Memory B cell (primary cell): ENCODE results near the gene SARNP.
A peak's percentile ranks its signal among the peaks of the same experiment; 100 is the strongest.
"Not testable (repeated sequence)": the region's sequence is repeated elsewhere in the genome, so short reads cannot be mapped to it uniquely, and the experiment has no call there.

Experiments used
- ATAC-seq: fragments of 150-1000 bp; cut with Tn5 transposase; 2 replicates; pipeline ENCODE4 v1.10.0; 2021; ENCODE audit warnings: low read depth, mild to moderate bottlenecking, moderate library complexity
- DNase-seq, 2 donors: peaks; one replicate each; pipeline ENCODE4 v3.0.0; 2022; ENCODE audit warnings: low spot score in 2 of 2
- H3K27ac Mint-ChIP-seq: one replicate; pipeline ENCODE4 v1.8.0; 2022; ENCODE audit warnings: mild to moderate bottlenecking, moderate library complexity, mixed read lengths
- H3K27me3 Mint-ChIP-seq: one replicate; pipeline ENCODE4 v1.8.0; 2022; ENCODE audit warnings: mixed read lengths
- H3K36me3 Mint-ChIP-seq: one replicate; pipeline ENCODE4 v1.8.0; 2022; ENCODE audit warnings: mild to moderate bottlenecking, mixed read lengths
- H3K4me1 Mint-ChIP-seq: one replicate; pipeline ENCODE4 v1.8.0; 2022; ENCODE audit warnings: mixed read lengths
- H3K4me3 Mint-ChIP-seq: one replicate; pipeline ENCODE4 v1.8.0; 2022; ENCODE audit warnings: mild to moderate bottlenecking, moderate library complexity, mixed read lengths
- H3K9me3 Mint-ChIP-seq: one replicate; pipeline ENCODE4 v1.8.0; 2022; ENCODE audit warnings: mixed read lengths

Gene SARNP

GRCh38 chr12:55845785-55846496 is 28.4 kb upstream of the SARNP start:
- ATAC-seq: no peak
- H3K4me3 Mint-ChIP-seq: no peak overlapping the region
- peaks cover 13% of the 10 kb centered on the region for H3K27me3 Mint-ChIP-seq
- DNase-seq: no peak
- peaks cover 4% of the 10 kb centered on the region for H3K4me1 Mint-ChIP-seq
- no peaks in the 10 kb centered on the region for H3K36me3 Mint-ChIP-seq
- H3K9me3 Mint-ChIP-seq: no peaks in the 10 kb centered on the region
- H3K27ac Mint-ChIP-seq: no peak overlapping the region

GRCh38 chr12:55845361-55845760 is 27.8 kb upstream of the SARNP start:
- peaks cover 11% of the 10 kb centered on the region for H3K27me3 Mint-ChIP-seq
- no peak overlapping the region for H3K4me3 Mint-ChIP-seq
- DNase-seq (no peak), ATAC-seq (no peak)
- H3K27ac Mint-ChIP-seq: no peak overlapping the region
- no peaks in the 10 kb centered on the region for H3K9me3 Mint-ChIP-seq
- H3K36me3 Mint-ChIP-seq: no peaks in the 10 kb centered on the region
- H3K4me1 Mint-ChIP-seq: peaks cover 4% of the 10 kb centered on the region

- no peaks in the 10 kb centered on the region for H3K9me3 Mint-ChIP-seq
- H3K36me3 Mint-ChIP-seq: no peaks in the 10 kb centered on the region
- no peak overlapping the region for H3K27ac Mint-ChIP-seq
- ATAC-seq (no peak), DNase-seq (no peak)
- peaks cover 4% of the 10 kb centered on the region for H3K4me1 Mint-ChIP-seq
- H3K27me3 Mint-ChIP-seq: peaks cover 9% of the 10 kb centered on the region
- H3K4me3 Mint-ChIP-seq: no peak overlapping the region
Measured at GRCh38 chr12:55844961-55845360, 27.4 kb upstream of the SARNP start.

- Mint-ChIP-seq H3K27me3 (peaks cover 9% of the 10 kb centered on the region), H3K36me3 (no peaks in the 10 kb centered on the region), H3K4me3 (no peak overlapping the region), H3K27ac (no peak overlapping the region), H3K4me1 (peaks cover 4% of the 10 kb centered on the region), H3K9me3 (no peaks in the 10 kb centered on the region)
- DNase-seq (no peak), ATAC-seq (no peak)
Measured at GRCh38 chr12:55843431-55843830, 25.9 kb upstream of the SARNP start.

GRCh38 chr12:55842681-55843429 is 25.3 kb upstream of the SARNP start, which contains the start of gene MMP19:
Gene MMP19, minus strand, starts transcription at chr12:55842936. Its CDS starts 106 bp downstream, at chr12:55842830.
- Mint-ChIP-seq H3K4me1 (peaks cover 4% of the 10 kb centered on the region), H3K9me3 (no peaks in the 10 kb centered on the region), H3K4me3 (no peak within 1 kb of the TSS), H3K27me3 (peaks cover 12% of the 10 kb centered on the region), H3K27ac (no peak within 1 kb of the TSS), H3K36me3 (no peaks in the 10 kb centered on the region)
- DNase-seq (no peak), ATAC-seq (no peak)

- no peak for ATAC-seq
Measured at GRCh38 chr12:55840581-55841351, 23.2 kb upstream of the SARNP start.

GRCh38 chr12:55839345-55840140 is 22.0 kb upstream of the SARNP start:
- Mint-ChIP-seq H3K27me3 (peaks cover 12% of the 10 kb centered on the region), H3K27ac (no peak overlapping the region), H3K36me3 (no peaks in the 10 kb centered on the region), H3K9me3 (no peaks in the 10 kb centered on the region), H3K4me3 (no peak overlapping the region), H3K4me1 (peaks cover 4% of the 10 kb centered on the region)
- DNase-seq (no peak), ATAC-seq (no peak)

More at GRCh38 chr12:55840581-55841351, 23.2 kb upstream of the SARNP start:
- Mint-ChIP-seq H3K4me1 (peaks cover 4% of the 10 kb centered on the region), H3K4me3 (no peak overlapping the region), H3K27me3 (peaks cover 12% of the 10 kb centered on the region), H3K27ac (no peak overlapping the region), H3K36me3 (no peaks in the 10 kb centered on the region), H3K9me3 (no peaks in the 10 kb centered on the region)
- no peak for DNase-seq

- no peaks in the 10 kb centered on the region for H3K9me3 Mint-ChIP-seq
- no peak for DNase-seq
- peaks cover 12% of the 10 kb centered on the region for H3K27me3 Mint-ChIP-seq
- H3K36me3 Mint-ChIP-seq: peaks cover 2% of the 10 kb centered on the region
- H3K4me3 Mint-ChIP-seq: no peak overlapping the region
- H3K4me1 Mint-ChIP-seq: peaks cover 4% of the 10 kb centered on the region
- no peak overlapping the region for H3K27ac Mint-ChIP-seq
- ATAC-seq: no peak
Measured at GRCh38 chr12:55838361-55838760, 20.8 kb upstream of the SARNP start.

GRCh38 chr12:55834400-55834799 is 16.9 kb upstream of the SARNP start:
- not testable (repeated sequence) for H3K36me3 Mint-ChIP-seq, H3K9me3 Mint-ChIP-seq, DNase-seq, ATAC-seq, H3K27ac Mint-ChIP-seq, H3K4me3 Mint-ChIP-seq, H3K27me3 Mint-ChIP-seq
- H3K4me1 Mint-ChIP-seq: peaks cover 10% of the 10 kb centered on the region

- Mint-ChIP-seq H3K27me3 (no peaks in the 10 kb centered on the region), H3K4me1 (peaks cover 13% of the 10 kb centered on the region), H3K4me3 (no peak overlapping the region), H3K9me3 (no peaks in the 10 kb centered on the region), H3K36me3 (peaks cover 2% of the 10 kb centered on the region), H3K27ac (no peak overlapping the region)
- ATAC-seq (no peak), DNase-seq (no peak)
Measured at GRCh38 chr12:55833056-55833455, 15.5 kb upstream of the SARNP start.

GRCh38 chr12:55831447-55831815 is 13.9 kb upstream of the SARNP start:
- Mint-ChIP-seq H3K9me3 (no peaks in the 10 kb centered on the region), H3K27me3 (no peaks in the 10 kb centered on the region), H3K27ac (no peak overlapping the region), H3K4me1 (peaks cover 23% of the 10 kb centered on the region), H3K4me3 (peak overlapping the region; percentile 73), H3K36me3 (peaks cover 2% of the 10 kb centered on the region)
- DNase-seq (no peak), ATAC-seq (no peak)

- H3K4me1 Mint-ChIP-seq: peaks cover 27% of the 10 kb centered on the region
- H3K27ac Mint-ChIP-seq: peak overlapping the region; percentile 42
- no peaks in the 10 kb centered on the region for H3K27me3 Mint-ChIP-seq
- ATAC-seq: no peak
- DNase-seq: peak in 1 of 2 donors; percentile 32
- no peaks in the 10 kb centered on the region for H3K9me3 Mint-ChIP-seq
- peaks cover 4% of the 10 kb centered on the region for H3K36me3 Mint-ChIP-seq
- H3K4me3 Mint-ChIP-seq: peak overlapping the region; percentile 93
Measured at GRCh38 chr12:55830601-55831446, 13.3 kb upstream of the SARNP start.
